Upper lobe of left lung (tissue), 6 donors: ENCODE results near the gene CACNG7. TPM values are rescaled to one million over a fixed set of nuclear protein-coding genes. Genes with fewer than 3 reads are reported as not detected.

Experiments used
- ATAC-seq, 2 donors: fragments of 200-7000 bp; cut with Tn5 transposase; one replicate each; pipeline ENCODE4 v1.9.1; 2022; ENCODE audit warnings: mild to moderate bottlenecking in 2 of 2, moderate library complexity in 2 of 2; ENCODE audit not compliant: low FRiP score in 2 of 2
- DNase-seq, 2 donors: peaks; one replicate each; pipeline ENCODE4 v3.0.0-alpha.2; 2019 to 2020
- H3K27ac ChIP-seq, 4 donors: fragments of 200-600 bp; sonication (generic); one replicate each; pipeline ENCODE4 v1.5.1; 2016 to 2019
- H3K27me3 ChIP-seq, 4 donors: fragments of 200-600 bp; sonication (generic); one replicate each; pipeline ENCODE4 v1.5.1; 2017 to 2019
- H3K36me3 ChIP-seq, 4 donors: fragments of 200-600 bp; sonication (generic); one replicate each; pipeline ENCODE4 v1.5.1; 2016 to 2019
- H3K4me1 ChIP-seq, 4 donors: fragments of 200-600 bp; sonication (generic); one replicate each; pipeline ENCODE4 v1.5.1; 2018 to 2019
- H3K4me3 ChIP-seq, 4 donors: fragments of 200-600 bp; sonication (generic); one replicate each; pipeline ENCODE4 v1.5.1; 2017 to 2019; ENCODE audit warnings: mild to moderate bottlenecking in 2 of 4, moderate library complexity in 1 of 4
- H3K9me3 ChIP-seq, 4 donors: fragments of 200-600 bp; sonication (generic); one replicate each; pipeline ENCODE4 v1.5.1; 2018 to 2019
- CTCF ChIP-seq, 6 experiments: fragments of 450-650 bp in 4 of 6; fragments of 200-600 bp in 2 of 6; sonication (generic) in 2 of 6; IDR thresholded peaks; one replicate each; pipeline ENCODE4 v1.5.1; 2016 to 2019; ENCODE audit warnings: antibody characterized with exemption in 6 of 6
- EP300 ChIP-seq, 4 donors: sonication (generic); formaldehyde crosslinking; IDR thresholded peaks; one replicate each; pipeline ENCODE4 v1.5.1; 2017; ENCODE audit warnings: antibody characterized with exemption in 4 of 4, control low read depth in 2 of 4
- POLR2A ChIP-seq, 4 donors: fragments of 450-650 bp; IDR thresholded peaks; one replicate each; pipeline ENCODE4 v1.5.1; 2016 to 2017; ENCODE audit warnings: antibody characterized with exemption in 4 of 4, mild to moderate bottlenecking in 2 of 4
- POLR2AphosphoS5 ChIP-seq, 2 donors: sonication (generic); formaldehyde crosslinking; IDR thresholded peaks; one replicate each; pipeline ENCODE4 v1.5.1; 2017; ENCODE audit warnings: antibody characterized with exemption in 2 of 2
- WGBS, 2 donors: methylation state at CpG; one replicate each; pipeline ENCODE4 v1.1.5; 2017 to 2018; 5-methylcytosine and 5-hydroxymethylcytosine counted together
- total RNA-seq, 6 donors: library from RNA; depleted of rRNA in 4 of 6; stranded (reverse); fragments of >200 nt in 4 of 6; gene quantifications; one replicate each; pipeline versions ENCODE4 v1.1.0 to v1.2.1, GENCODE V29; 2016 to 2021
- donor health status: DM: no; HTN: no; CAD: no; lungs with moderate emphysema.
- donor health status: DM: no; HTN: yes; CAD: no; lungs with severe emphysema.

The CACNG7 gene
- total RNA-seq, 6 donors from 2014 or later, result not detected

- ATAC-seq, result peak; percentile 70 to 72
- Histone ChIP-seq H3K9me3 (no peaks in the 10 kb centered on the region), H3K27ac (no peak overlapping the region), H3K4me3 (no peak overlapping the region), H3K4me1 (peaks cover 8 to 33% (median 13%) of the 10 kb centered on the region in 4 donors), H3K27me3 (peaks cover 5 to 45% (median 27%) of the 10 kb centered on the region in 4 donors), H3K36me3 (no peaks in the 10 kb centered on the region)
- peak; percentile 53 to 86 for DNase-seq
- WGBS, 2 donors, result 14 to 15% methylated on average over 33 to 48 of the region's 48 CpGs
- TF ChIP-seq POLR2A (IDR thresholded peaks at IDR 0.05) (no peak), EP300 (IDR thresholded peaks at IDR 0.05) (no peak), POLR2AphosphoS5 (IDR thresholded peaks at IDR 0.05) (no peak), CTCF (IDR thresholded peaks at IDR 0.05) (peak; percentile 78 to 89 (median 84))
Observed at GRCh38 chr19:53906211-53907192, 2.6 kb upstream of the CACNG7 start.

GRCh38 chr19:53907193-53907581 lies 1.9 kb upstream of the CACNG7 start:
- no peaks in the 10 kb centered on the region for H3K36me3 ChIP-seq
- peaks cover 5 to 45% (median 27%) of the 10 kb centered on the region in 4 donors for H3K27me3 ChIP-seq
- no peak for DNase-seq
- H3K4me1 ChIP-seq, result peaks cover 8 to 33% (median 13%) of the 10 kb centered on the region in 4 donors
- WGBS, 2 donors, result 31 to 33% methylated on average over 13 to 14 of the region's 14 CpGs
- no peaks in the 10 kb centered on the region for H3K9me3 ChIP-seq
- H3K4me3 ChIP-seq, result no peak overlapping the region
- TF ChIP-seq POLR2A (IDR thresholded peaks at IDR 0.05) (no peak), EP300 (IDR thresholded peaks at IDR 0.05) (no peak), CTCF (IDR thresholded peaks at IDR 0.05) (no peak), POLR2AphosphoS5 (IDR thresholded peaks at IDR 0.05) (no peak)
- ATAC-seq, result no peak
- H3K27ac ChIP-seq, result no peak overlapping the region

GRCh38 chr19:53907690-53908089 lies 1.4 kb upstream of the CACNG7 start:
- Histone ChIP-seq H3K27me3 (peaks cover 5 to 45% (median 27%) of the 10 kb centered on the region in 4 donors), H3K4me3 (no peak overlapping the region), H3K27ac (no peak overlapping the region), H3K9me3 (no peaks in the 10 kb centered on the region), H3K4me1 (peaks cover 8 to 33% (median 13%) of the 10 kb centered on the region in 4 donors), H3K36me3 (no peaks in the 10 kb centered on the region)
- TF ChIP-seq POLR2AphosphoS5 (IDR thresholded peaks at IDR 0.05) (no peak), CTCF (IDR thresholded peaks at IDR 0.05) (no peak), EP300 (IDR thresholded peaks at IDR 0.05) (no peak), POLR2A (IDR thresholded peaks at IDR 0.05) (no peak)
- DNase-seq (no peak), ATAC-seq (no peak)
- 13 to 24% methylated on average over 14 to 17 of the region's 17 CpGs for WGBS, 2 donors

- H3K36me3 ChIP-seq, result no peaks in the 10 kb centered on the region
- H3K4me1 ChIP-seq, result peaks cover 8 to 33% (median 13%) of the 10 kb centered on the region in 4 donors
- no peaks in the 10 kb centered on the region for H3K9me3 ChIP-seq
- no peak overlapping the region for H3K4me3 ChIP-seq
- DNase-seq (peak; percentile 23 to 74), ATAC-seq (peak in 1 of 2 donors; percentile 66)
- 4% methylated on average over 7 to 30 of the region's 51 CpGs for WGBS, 2 donors
- peaks cover 5 to 45% (median 27%) of the 10 kb centered on the region in 4 donors for H3K27me3 ChIP-seq
- TF ChIP-seq CTCF (IDR thresholded peaks at IDR 0.05) (no peak), POLR2AphosphoS5 (IDR thresholded peaks at IDR 0.05) (no peak), EP300 (IDR thresholded peaks at IDR 0.05) (no peak), POLR2A (IDR thresholded peaks at IDR 0.05) (no peak)
- no peak overlapping the region for H3K27ac ChIP-seq
Observed at GRCh38 chr19:53908106-53908934, 758 bp upstream of the CACNG7 start.
